HCT116 (cell line): ENCODE data around the gene IRF4. TPM values are rescaled to one million over a fixed set of nuclear protein-coding genes. Genes with fewer than 3 reads are reported as not detected.

Source experiments
- ATAC-seq: fragments of 200-7000 bp; cut with Tn5 transposase; 2 replicates; pipeline ENCODE4 v1.9.1; 2020; ENCODE audit warnings: mild to moderate bottlenecking, moderate library complexity
- BruUV-seq: library from RNA; stranded (reverse); fragments of 400-500 nt; replicated peaks from 2 replicates; lab custom pipeline; 2021; lab: Mats Ljungman, UMichigan
- CTCF ChIA-PET: fragments of 300-600 bp; sonication (Branson Sonifier 250); formaldehyde crosslinking; loops from one replicate; lab custom pipeline; 2021; ENCODE audit warnings: antibody characterized with exemption; lab: Charles Lee
- POLR2A ChIA-PET: fragments of 300-600, 350-600 bp; sonication (Branson Sonifier 250); formaldehyde crosslinking; loops from one replicate; lab custom pipeline; 2021; ENCODE audit warnings: antibody characterized with exemption; lab: Charles Lee
- RAD21 ChIA-PET, 2 experiments: fragments of 300-600 bp; sonication (Branson Sonifier 250); formaldehyde crosslinking; loops; one replicate each; lab custom pipeline; 2023; ENCODE audit warnings: low total read pairs in 2 of 2; ENCODE audit not compliant: uncharacterized antibody in 2 of 2, unreplicated experiment in 2 of 2, low non-redundant PET in 1 of 2; lab: Charles Lee
- DNase-seq: peaks from one replicate; pipeline ENCODE4 v3.0.0-alpha.2; 2010; ENCODE audit warnings: low read depth, low spot score
- H2AFZ ChIP-seq: fragments of 200-600 bp; shearing (Covaris generic), sonication (generic); 2 replicates; pipeline ENCODE4 v1.6.1; 2017; ENCODE audit warnings: low read depth, mixed run types, mixed read lengths, antibody characterized with exemption, low read length; ENCODE audit not compliant: poor library complexity, severe bottlenecking
- H3K27ac ChIP-seq: 2 replicates; pipeline ENCODE4 v1.5.1; 2012; ENCODE audit warnings: low read depth, low read length
- H3K27me3 ChIP-seq: fragments of 200-600 bp; sonication (generic); 2 replicates; pipeline ENCODE4 v1.6.1; 2016; ENCODE audit warnings: mixed run types, low read length, mixed read lengths; ENCODE audit not compliant: insufficient read depth
- H3K36me3 ChIP-seq, 2 experiments: fragments of 200-500 bp in 1 of 2; fragments of 200-600 bp in 1 of 2; sonication (Bioruptor generic) in 1 of 2; sonication (generic) in 1 of 2; 2 replicates each; pipeline versions ENCODE4 v1.5.1 to v1.6.1; 2014 to 2016; ENCODE audit warnings: low read length in 2 of 2, inconsistent platforms in 1 of 2, mixed read lengths in 1 of 2, mixed run types in 1 of 2; ENCODE audit not compliant: insufficient read depth in 2 of 2, control insufficient read depth in 1 of 2
- H3K4me1 ChIP-seq, 2 experiments: fragments of 200-600 bp in 1 of 2; sonication (generic) in 1 of 2; 2 replicates each; pipeline versions ENCODE4 v1.5.1 to v1.6.1; 2012 to 2017; ENCODE audit warnings: low read length in 2 of 2, inconsistent platforms in 1 of 2, mild to moderate bottlenecking in 1 of 2, mixed read lengths in 1 of 2, mixed run types in 1 of 2, moderate library complexity in 1 of 2; ENCODE audit not compliant: insufficient read depth in 2 of 2, control insufficient read depth in 1 of 2
- H3K4me2 ChIP-seq: fragments of 200-600 bp; sonication (generic); 2 replicates; pipeline ENCODE4 v1.6.1; 2017; ENCODE audit warnings: mixed run types, low read length, mixed read lengths
- H3K4me3 ChIP-seq, 2 experiments: fragments of 200-600 bp in 1 of 2; sonication (generic) in 1 of 2; replicated peaks in 1 of 2; 2 replicates each; pipeline ENCODE4 v1.5.1; 2011 to 2016; ENCODE audit warnings: low read length in 2 of 2, control low read depth in 1 of 2, low read depth in 1 of 2, mild to moderate bottlenecking in 1 of 2, mixed read lengths in 1 of 2, mixed run types in 1 of 2
- H3K79me2 ChIP-seq: fragments of 200-600 bp; sonication (generic); 2 replicates; pipeline ENCODE4 v1.6.1; 2017; ENCODE audit warnings: mild to moderate bottlenecking, mixed run types, low read length, moderate library complexity, mixed read lengths; ENCODE audit not compliant: insufficient read depth
- H3K9ac ChIP-seq: fragments of 200-600 bp; sonication (generic); 2 replicates; pipeline ENCODE4 v1.6.1; 2016; ENCODE audit warnings: low read length, mixed read lengths
- H3K9me2 ChIP-seq: fragments of 200-600 bp; sonication (generic), shearing (Covaris generic); 2 replicates; pipeline ENCODE4 v1.6.1; 2017; ENCODE audit warnings: mixed run types, mild to moderate bottlenecking, moderate library complexity; ENCODE audit not compliant: insufficient read depth
- H3K9me3 ChIP-seq, 2 experiments: fragments of 200-500 bp in 1 of 2; fragments of 200-600 bp in 1 of 2; sonication (Bioruptor generic) in 1 of 2; sonication (generic) in 1 of 2; 2 replicates each; pipeline ENCODE4 v1.6.1; 2014 to 2017; ENCODE audit warnings: low read length in 2 of 2, mixed read lengths in 2 of 2, inconsistent platforms in 1 of 2, low read depth in 1 of 2, mild to moderate bottlenecking in 1 of 2, mixed run types in 1 of 2, moderate library complexity in 1 of 2; ENCODE audit not compliant: control insufficient read depth in 1 of 2, insufficient read depth in 1 of 2
- H4K20me1 ChIP-seq: fragments of 200-600 bp; sonication (generic), shearing (Covaris generic); 2 replicates; pipeline ENCODE4 v1.6.1; 2017; ENCODE audit warnings: mixed run types, mild to moderate bottlenecking, moderate library complexity; ENCODE audit not compliant: insufficient read depth
- CBX3 ChIP-seq: IDR thresholded peaks from 2 replicates; pipeline ENCODE4 v1.6.1; 2012; ENCODE audit warnings: low read depth
- CEBPB ChIP-seq: IDR thresholded peaks from 2 replicates; pipeline ENCODE4 v1.6.1; 2012; ENCODE audit warnings: low read depth
- CTCF ChIP-seq, 3 experiments: fragments of 200-600 bp in 1 of 3; sonication (generic) in 1 of 3; IDR thresholded peaks in 2 of 3; conservative IDR thresholded peaks in 1 of 3; 2 replicates each; pipeline ENCODE4 v1.5.1; 2012 to 2017; ENCODE audit warnings: low read depth in 2 of 3, low read length in 2 of 3, antibody characterized with exemption in 1 of 3, borderline replicate concordance in 1 of 3, control low read depth in 1 of 3, mild to moderate bottlenecking in 1 of 3, mixed read lengths in 1 of 3, mixed run types in 1 of 3, moderate library complexity in 1 of 3; ENCODE audit not compliant: insufficient read depth in 1 of 3
- ELF1 ChIP-seq: IDR thresholded peaks from 2 replicates; pipeline ENCODE4 v1.6.1; 2012; ENCODE audit warnings: low read depth, borderline replicate concordance
- EZH2phosphoT487 ChIP-seq: fragments of 200-600 bp; IDR thresholded peaks from 2 replicates; pipeline ENCODE4 v1.6.1; 2018; ENCODE audit warnings: antibody characterized with exemption, borderline replicate concordance
- FOSL1 ChIP-seq: IDR thresholded peaks from 2 replicates; pipeline ENCODE4 v1.6.1; 2012; ENCODE audit warnings: low read depth
- POLR2A ChIP-seq: IDR thresholded peaks from 2 replicates; pipeline ENCODE4 v1.7.0; 2011; ENCODE audit warnings: borderline replicate concordance; ENCODE audit not compliant: insufficient read depth, insufficient read length; ENCODE audit errors: extremely low read depth
- POLR2AphosphoS5 ChIP-seq: IDR thresholded peaks from 2 replicates; pipeline ENCODE4 v1.6.1; 2011; ENCODE audit warnings: mild to moderate bottlenecking, low read depth, low read length, moderate library complexity
- RAD21 ChIP-seq: IDR thresholded peaks from 2 replicates; pipeline ENCODE4 v1.6.1; 2012; ENCODE audit warnings: low read depth, mild to moderate bottlenecking
- REST ChIP-seq: IDR thresholded peaks from 2 replicates; pipeline ENCODE4 v1.6.1; 2012; ENCODE audit warnings: low read depth
- SP1 ChIP-seq: IDR thresholded peaks from 2 replicates; pipeline ENCODE4 v1.6.1; 2012; ENCODE audit warnings: low read depth
- TCF7L2 ChIP-seq: IDR thresholded peaks from 2 replicates; pipeline ENCODE4 v1.7.0; 2011; ENCODE audit warnings: borderline replicate concordance, inconsistent platforms; ENCODE audit not compliant: insufficient read depth, insufficient read length; ENCODE audit errors: extremely low read depth
- intact Hi-C: fragments of 100-400 bp; cut with micrococcal nuclease; formaldehyde crosslinking; loops from 2 replicates; pipeline ENCODE4 v1.10.0; 2022
- total RNA-seq: library from RNA; stranded (reverse); gene quantifications from one replicate; pipeline ENCODE4 v1.2.1, GENCODE V29; 2021; ENCODE audit not compliant: unreplicated experiment

The IRF4 gene
- total RNA-seq, 1 experiment from 2014 or later: 1.2 TPM

- H3K9ac ChIP-seq: no peak overlapping the region
- ATAC-seq: no peak
- H3K9me3 ChIP-seq: no peaks in the 10 kb centered on the region; a peak in 2 of 4 replicates
- DNase-seq: no peak
- H3K4me3 ChIP-seq: no peak overlapping the region
- H3K27me3 ChIP-seq: no peaks in the 10 kb centered on the region
- no peaks in the 10 kb centered on the region for H3K79me2 ChIP-seq
- intact Hi-C loops: no loop called here
- no peak overlapping the region for H2AFZ ChIP-seq
- no TSS peak for BruUV-seq
- no peaks in the 10 kb centered on the region for H3K4me1 ChIP-seq
- ChIA-PET RAD21 (no interaction called here), CTCF (no interaction called here), POLR2A (no interaction called here)
- no peak overlapping the region for H3K4me2 ChIP-seq
- TF ChIP-seq FOSL1: no peak
- no peak for TF ChIP-seq SP1
- TF ChIP-seq CTCF (IDR thresholded peaks at IDR 0.05 in 2 of 3, conservative IDR thresholded peaks at IDR 0.05 in 1 of 3; ENCODE audit: borderline replicate concordance in 1 of 3, insufficient read depth in 1 of 3, low read depth in 2 of 3, low read length in 2 of 3): no peak
- TF ChIP-seq POLR2AphosphoS5: no peak
- no peak for TF ChIP-seq CBX3
- no peak for TF ChIP-seq TCF7L2
- TF ChIP-seq REST: no peak
- no peak for TF ChIP-seq POLR2A
- TF ChIP-seq EZH2phosphoT487: no peak
- no peak for TF ChIP-seq CEBPB
- no peak for TF ChIP-seq ELF1
- no peak for TF ChIP-seq RAD21
- H4K20me1 ChIP-seq: no peaks in the 10 kb centered on the region
- H3K36me3 ChIP-seq: no peaks in the 10 kb centered on the region
- no peak overlapping the region for H3K27ac ChIP-seq
- H3K9me2 ChIP-seq: no peaks in the 10 kb centered on the region
Measured at GRCh38 chr6:385614-386013, 5.9 kb upstream of the IRF4 start.
